IPS-15b (cell line): Measurements from ENCODE around the gene C15orf61.
A peak's percentile ranks its signal among the peaks of the same experiment; 100 is the strongest.

ENCODE experiments used
- H3K27me3 ChIP-seq: one replicate; pipeline ENCODE4 v1.6.1; 2013; ENCODE audit warnings: low read length; ENCODE audit not compliant: control insufficient read depth, insufficient read depth
- H3K36me3 ChIP-seq: one replicate; pipeline ENCODE4 v1.6.1; 2013; ENCODE audit warnings: low read length; ENCODE audit not compliant: control insufficient read depth, insufficient read depth
- H3K4me1 ChIP-seq: one replicate; pipeline ENCODE4 v1.6.1; 2013; ENCODE audit warnings: mild to moderate bottlenecking, low read length; ENCODE audit not compliant: control insufficient read depth, insufficient read depth
- H3K4me3 ChIP-seq: one replicate; pipeline ENCODE4 v1.5.1; 2013; ENCODE audit warnings: low read depth, low read length
- H3K9ac ChIP-seq: one replicate; pipeline ENCODE4 v1.6.1; 2013; ENCODE audit warnings: low read depth, mild to moderate bottlenecking, low read length
- H3K9me3 ChIP-seq: one replicate; pipeline ENCODE4 v1.6.1; 2013; ENCODE audit warnings: mild to moderate bottlenecking, low read length; ENCODE audit not compliant: control insufficient read depth, insufficient read depth

The C15orf61 gene

DNA sequence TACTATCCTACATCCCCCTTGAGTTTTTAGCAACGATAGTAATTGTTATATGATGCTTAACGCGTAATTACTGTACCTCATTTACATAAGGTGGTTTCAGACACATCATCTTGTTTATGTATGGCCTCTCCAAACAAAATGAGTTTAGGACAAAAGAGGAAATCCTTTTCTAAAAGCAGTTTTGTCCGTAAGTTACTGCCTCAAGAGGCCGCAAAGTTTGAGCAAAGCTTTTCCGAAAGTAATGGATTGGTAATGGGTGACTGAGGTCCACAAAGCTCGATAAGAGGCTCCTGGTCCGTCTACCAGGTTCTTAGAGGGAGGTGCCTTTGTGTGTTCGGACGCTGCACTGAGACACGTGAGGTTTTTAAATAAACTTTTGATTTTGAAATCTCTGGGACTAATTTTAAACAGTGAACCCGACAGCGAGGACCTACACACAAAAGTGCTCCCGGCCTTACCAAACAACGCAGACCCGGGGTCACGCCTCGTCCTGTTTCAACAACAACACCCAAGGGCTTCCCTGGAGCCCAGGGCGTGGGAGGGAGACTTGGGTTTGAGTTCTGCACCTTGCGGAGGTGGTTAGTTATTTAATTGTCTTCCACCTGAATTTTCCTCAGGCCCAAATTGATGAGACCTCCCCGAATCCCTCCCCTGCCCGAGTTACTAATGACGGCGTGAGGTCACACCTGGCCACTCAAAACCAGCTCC, 456 bp upstream of the C15orf61 start:
- Histone ChIP-seq H3K27me3 (no peaks in the 10 kb centered on the region), H3K9ac (peak overlapping the region; percentile 9), H3K4me3 (peak overlapping the region; percentile 82), H3K9me3 (no peaks in the 10 kb centered on the region), H3K4me1 (peaks cover 7% of the 10 kb centered on the region), H3K36me3 (no peaks in the 10 kb centered on the region)

DNA sequence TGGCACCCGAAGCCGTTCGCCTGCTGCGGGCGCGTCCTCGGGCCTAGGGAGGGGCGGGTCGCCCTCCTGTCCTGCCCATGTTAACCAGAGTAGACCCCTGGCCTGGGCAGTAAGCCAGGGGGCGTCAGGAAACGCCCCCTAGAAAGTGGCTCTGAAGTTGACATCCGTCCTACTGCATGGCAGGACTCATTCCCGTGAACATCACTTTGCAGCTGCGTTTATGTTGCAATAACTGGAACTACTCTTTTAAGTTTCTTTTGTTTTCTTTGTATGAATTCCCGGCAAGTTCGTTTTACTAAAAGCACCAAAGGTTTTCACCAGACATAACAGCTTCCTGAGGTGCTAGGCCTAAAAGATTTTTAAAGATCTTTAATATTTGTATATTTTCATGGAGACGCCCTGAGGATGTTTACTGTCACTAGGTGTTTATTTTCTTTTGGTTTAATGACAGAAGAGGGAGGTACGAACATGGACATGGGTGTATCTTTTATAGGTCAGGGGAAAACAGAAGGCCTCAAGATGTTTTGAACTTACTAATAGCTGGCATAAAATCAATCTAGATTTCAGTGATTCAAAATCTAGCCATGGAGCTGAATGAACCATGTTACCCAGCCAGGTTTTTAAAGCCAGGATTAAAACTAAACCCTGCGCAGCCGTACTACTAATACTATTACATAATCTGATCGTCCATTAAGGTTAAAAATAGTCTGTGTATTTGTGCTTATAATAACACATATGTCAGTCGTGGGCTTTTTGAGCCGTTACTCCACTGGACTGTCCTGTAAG, 1.0 kb downstream of the C15orf61 start:
- Histone ChIP-seq H3K27me3 (no peaks in the 10 kb centered on the region), H3K4me3 (peak overlapping the region; percentile 82), H3K9me3 (no peaks in the 10 kb centered on the region), H3K4me1 (peaks cover 7% of the 10 kb centered on the region), H3K36me3 (no peaks in the 10 kb centered on the region), H3K9ac (no peak overlapping the region)

DNA sequence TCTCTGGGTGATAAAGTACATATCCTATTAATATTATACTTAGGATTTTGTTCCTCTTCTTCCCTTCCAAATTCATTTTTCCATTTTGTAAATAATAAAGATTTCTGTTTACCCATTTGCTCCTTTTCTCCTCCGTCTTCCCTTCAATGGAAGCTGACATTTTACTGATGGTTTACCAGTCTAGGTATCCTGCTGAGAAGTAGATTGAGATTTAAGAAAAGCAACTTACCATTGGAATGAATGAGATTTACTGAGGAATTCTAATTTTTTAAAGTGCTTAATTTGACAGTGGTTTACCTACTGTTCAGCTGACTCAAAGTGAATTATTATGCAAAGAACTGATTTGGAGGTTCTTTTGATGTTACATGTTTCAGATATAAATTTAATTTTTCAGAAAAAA, 2.4 kb downstream of the C15orf61 start:
- no peak overlapping the region for H3K4me3 ChIP-seq
- no peak overlapping the region for H3K9ac ChIP-seq
- H3K9me3 ChIP-seq, result no peaks in the 10 kb centered on the region
- peaks cover 7% of the 10 kb centered on the region for H3K4me1 ChIP-seq
- H3K27me3 ChIP-seq, result no peaks in the 10 kb centered on the region
- no peaks in the 10 kb centered on the region for H3K36me3 ChIP-seq

DNA sequence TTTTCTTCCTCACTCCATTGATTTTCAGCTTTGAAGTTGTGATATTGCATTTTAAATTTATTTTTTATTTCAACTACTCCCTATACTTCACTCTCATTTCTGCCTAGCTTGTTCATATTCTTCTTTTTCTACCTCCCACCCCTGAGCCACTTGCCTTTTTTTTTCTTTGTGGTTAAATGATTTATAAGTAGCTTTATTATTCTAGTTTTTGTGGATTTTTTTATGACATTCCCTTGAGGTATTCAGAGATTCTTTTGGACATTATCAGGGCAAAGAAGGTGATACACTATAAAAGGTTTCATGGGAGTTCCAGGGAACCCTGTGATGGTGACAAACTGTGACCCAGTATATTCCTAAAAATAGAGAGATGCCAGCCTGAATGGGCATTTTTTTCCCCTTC, 3.3 kb downstream of the C15orf61 start:
- no peaks in the 10 kb centered on the region for H3K27me3 ChIP-seq
- no peaks in the 10 kb centered on the region for H3K36me3 ChIP-seq
- no peak overlapping the region for H3K9ac ChIP-seq
- H3K4me1 ChIP-seq, result peaks cover 7% of the 10 kb centered on the region
- H3K4me3 ChIP-seq, result no peak overlapping the region
- no peaks in the 10 kb centered on the region for H3K9me3 ChIP-seq

DNA sequence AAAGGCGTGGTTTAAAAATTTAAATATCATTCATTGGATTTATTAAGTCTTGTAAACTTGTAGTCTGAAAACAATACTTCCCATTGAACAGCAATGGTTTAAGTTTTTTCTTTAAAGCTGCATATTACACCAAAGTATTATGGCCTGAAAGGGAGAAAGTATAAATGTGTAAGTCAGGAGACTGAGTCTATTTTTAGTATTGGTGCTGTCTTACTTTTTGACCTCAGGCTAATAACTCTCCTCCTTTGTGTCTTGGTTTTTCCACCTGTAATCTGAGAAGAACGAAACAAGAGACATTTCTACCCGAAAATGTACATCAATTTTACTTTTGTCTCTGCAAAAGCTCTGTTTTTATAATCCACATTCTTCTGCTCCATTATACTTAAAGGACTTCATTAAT, 7.6 kb downstream of the C15orf61 start:
- Histone ChIP-seq H3K9me3 (no peaks in the 10 kb centered on the region), H3K27me3 (no peaks in the 10 kb centered on the region), H3K4me1 (no peaks in the 10 kb centered on the region), H3K9ac (no peak overlapping the region), H3K4me3 (no peak overlapping the region), H3K36me3 (peaks cover 3% of the 10 kb centered on the region)

DNA sequence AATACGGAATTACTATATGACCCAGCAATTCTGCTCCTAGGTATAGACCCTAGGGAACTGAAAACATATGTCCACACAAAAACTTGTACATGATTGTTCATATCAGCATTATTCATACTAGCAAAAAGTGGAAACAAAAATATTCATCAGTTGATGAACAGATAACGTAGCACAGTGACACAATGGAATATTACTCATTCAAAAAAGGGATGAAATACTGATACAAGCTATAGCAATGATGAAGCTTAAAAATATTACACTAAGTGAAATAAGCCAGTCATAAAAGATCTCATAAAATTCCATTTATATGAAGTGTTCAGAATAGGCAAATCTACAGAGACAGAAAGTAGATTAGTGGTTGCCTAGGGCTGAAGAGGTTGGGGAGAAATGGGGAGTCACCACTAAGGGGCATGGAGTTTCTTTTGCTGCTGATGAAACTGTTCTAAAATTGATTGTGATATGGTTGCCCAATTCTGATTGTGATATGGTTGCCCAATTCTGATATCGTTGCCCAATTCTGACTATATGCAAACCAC, 10.5 kb downstream of the C15orf61 start:
- no peaks in the 10 kb centered on the region for H3K27me3 ChIP-seq

DNA sequence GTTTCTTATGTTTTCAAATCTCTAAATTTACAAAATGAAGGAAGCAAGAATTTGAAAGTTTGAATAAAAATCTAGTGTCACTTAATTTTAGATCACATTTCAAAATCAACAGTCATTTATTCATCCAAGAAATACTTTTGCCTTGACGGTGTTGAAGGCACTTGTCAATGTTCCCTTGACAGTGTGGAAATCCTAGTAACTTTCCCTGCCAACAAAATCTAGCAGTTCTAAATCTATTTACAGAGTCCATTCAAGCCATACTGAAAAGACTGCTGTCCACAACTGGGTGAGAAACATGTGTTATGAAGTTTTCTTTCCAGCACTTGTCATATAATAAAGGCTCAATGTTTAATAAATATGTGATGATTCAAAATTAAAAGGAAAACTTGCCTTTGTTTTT, 12.9 kb downstream of the C15orf61 start:
- Histone ChIP-seq H3K36me3 (peaks cover 3% of the 10 kb centered on the region), H3K4me3 (no peak overlapping the region), H3K9me3 (no peaks in the 10 kb centered on the region), H3K27me3 (no peaks in the 10 kb centered on the region), H3K9ac (no peak overlapping the region), H3K4me1 (no peaks in the 10 kb centered on the region)

More for the DNA sequence above, 10.5 kb downstream of the C15orf61 start:
- H3K4me3 ChIP-seq, result no peak overlapping the region
- H3K9ac ChIP-seq, result no peak overlapping the region
- H3K9me3 ChIP-seq, result no peaks in the 10 kb centered on the region
- no peaks in the 10 kb centered on the region for H3K4me1 ChIP-seq
- peaks cover 3% of the 10 kb centered on the region for H3K36me3 ChIP-seq

DNA sequence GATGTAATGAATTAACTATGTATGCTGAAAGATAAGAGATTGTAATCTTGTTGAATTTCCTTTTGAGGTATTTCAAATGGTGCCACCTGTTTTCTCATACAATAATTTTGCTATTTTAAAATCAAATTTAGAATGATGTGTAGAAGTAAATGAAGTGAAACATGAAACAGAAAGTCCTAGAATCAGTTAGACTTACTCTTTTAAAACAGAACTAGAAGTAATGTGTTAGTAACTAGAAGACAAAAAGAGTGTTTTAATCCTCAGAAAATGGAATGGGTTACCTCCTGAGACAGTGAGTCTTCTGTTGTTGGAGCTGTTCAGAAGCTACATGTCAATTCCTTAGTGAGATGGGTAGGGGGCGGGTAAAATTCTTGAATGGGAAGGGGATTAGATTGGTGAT, 13.4 kb downstream of the C15orf61 start:
- Histone ChIP-seq H3K4me3 (no peak overlapping the region), H3K9me3 (no peaks in the 10 kb centered on the region), H3K4me1 (no peaks in the 10 kb centered on the region), H3K36me3 (peaks cover 3% of the 10 kb centered on the region), H3K27me3 (no peaks in the 10 kb centered on the region), H3K9ac (no peak overlapping the region)

DNA sequence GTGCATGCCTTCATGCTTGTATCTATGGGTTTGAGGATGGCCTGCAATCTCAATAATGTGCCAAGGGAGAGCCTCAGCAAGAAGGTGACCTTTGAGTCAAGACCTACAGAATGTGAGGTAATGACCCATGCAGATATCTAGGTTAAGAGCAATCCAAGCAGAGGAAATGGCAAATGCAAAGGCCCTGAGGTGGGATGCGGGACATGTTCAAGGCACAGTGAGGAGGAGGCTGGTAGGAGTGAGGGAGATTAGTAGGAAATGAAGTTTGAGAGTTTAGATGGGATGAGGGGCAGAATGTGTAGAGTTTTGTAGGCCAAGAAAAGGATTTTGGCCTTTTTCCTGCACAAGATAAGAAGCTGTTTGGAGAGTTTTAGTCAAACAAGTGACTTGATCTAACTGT, 16.8 kb downstream of the C15orf61 start:
- Histone ChIP-seq H3K9ac (no peak overlapping the region), H3K4me1 (no peaks in the 10 kb centered on the region), H3K36me3 (no peaks in the 10 kb centered on the region), H3K4me3 (no peak overlapping the region), H3K9me3 (no peaks in the 10 kb centered on the region), H3K27me3 (no peaks in the 10 kb centered on the region)

DNA sequence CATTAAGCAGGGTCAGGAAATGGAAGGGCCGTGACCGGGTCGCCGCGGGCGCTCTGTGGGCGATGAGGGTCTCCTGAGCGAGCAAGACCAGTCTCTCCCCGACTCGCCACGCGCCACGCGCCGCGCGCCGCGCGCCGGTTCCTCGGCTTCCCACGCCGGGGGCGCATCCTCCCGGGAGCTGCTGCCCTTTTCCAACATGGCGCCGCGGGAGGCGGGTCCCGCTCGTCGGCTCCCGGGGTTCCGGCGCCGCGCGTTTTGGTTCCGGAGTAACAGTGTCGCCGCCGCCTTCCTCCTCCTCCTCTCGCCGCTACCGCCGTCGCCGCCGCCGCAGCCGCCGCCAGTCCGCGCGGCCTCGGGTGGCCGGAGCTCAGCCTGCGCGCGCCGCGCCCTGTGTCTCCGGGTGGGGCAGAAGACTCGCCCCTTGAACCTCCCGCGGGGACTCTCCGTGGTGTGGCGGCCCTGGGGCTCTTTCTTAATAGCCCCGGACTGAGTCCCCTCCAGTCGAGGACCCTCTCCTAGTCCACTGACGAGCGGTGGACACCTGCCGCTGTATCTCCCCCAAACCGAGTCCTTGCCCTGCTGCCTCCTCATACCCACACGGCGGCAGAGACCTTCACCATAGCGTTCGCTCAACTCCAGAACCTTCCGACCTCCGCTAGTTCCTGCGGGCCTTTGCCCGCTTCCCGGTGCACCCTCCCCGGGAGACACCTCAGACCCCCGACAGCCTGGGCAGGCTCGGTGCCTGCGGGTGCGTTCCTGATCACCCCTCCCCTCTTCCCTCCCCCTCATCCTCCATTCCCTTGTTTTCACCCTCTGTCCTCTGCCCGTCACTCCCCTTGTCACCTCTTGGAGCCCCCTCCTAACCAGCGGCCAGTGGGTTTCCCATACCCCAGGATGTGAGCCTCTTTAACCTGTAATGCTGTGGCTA, 21.8 kb downstream of the C15orf61 start, which contains the start of gene MAP2K5:
TSS of gene MAP2K5 (plus strand) at position 284 of the 928 bp plus-strand sequence. CDS start at position 917, 633 bp downstream.
- Histone ChIP-seq H3K36me3 (no peaks in the 10 kb centered on the region), H3K27me3 (no peaks in the 10 kb centered on the region), H3K9ac (peak within 1 kb of the TSS; percentile 76), H3K9me3 (no peaks in the 10 kb centered on the region), H3K4me3 (peak within 1 kb of the TSS; percentile 83), H3K4me1 (no peaks in the 10 kb centered on the region)

DNA sequence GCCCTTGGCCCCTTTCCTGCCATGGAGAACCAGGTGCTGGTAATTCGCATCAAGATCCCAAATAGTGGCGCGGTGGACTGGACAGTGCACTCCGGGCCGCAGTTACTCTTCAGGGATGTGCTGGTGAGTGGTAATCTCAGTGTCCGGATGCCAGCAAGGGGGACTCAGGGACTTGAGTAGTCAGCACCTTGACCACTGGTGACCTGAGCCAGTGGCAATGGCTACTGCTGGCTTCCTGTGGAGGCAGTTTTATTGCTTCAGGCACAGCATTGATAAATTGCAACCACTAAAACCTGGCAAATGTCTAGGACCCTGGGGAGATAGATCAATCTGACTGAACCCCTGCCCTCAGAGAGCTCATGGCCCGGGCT, 22.4 kb downstream of the C15orf61 start:
- Histone ChIP-seq H3K36me3 (no peaks in the 10 kb centered on the region), H3K9ac (peak overlapping the region; percentile 68), H3K27me3 (no peaks in the 10 kb centered on the region), H3K4me3 (peak overlapping the region; percentile 83), H3K9me3 (no peaks in the 10 kb centered on the region), H3K4me1 (peaks cover 6% of the 10 kb centered on the region)
